ENCODE measurements around the gene EDN3. TPM values are rescaled to one million over a fixed set of nuclear protein-coding genes. Genes with fewer than 3 reads are reported as not detected.

EDN3 gene
- total and polyA plus RNA-seq, 12 donors = 0.07 to 0.33 TPM; not detected in 10

- no peaks in the 10 kb centered on the region for H3K9me3 ChIP-seq
- H3K27ac ChIP-seq = no peak overlapping the region
- ATAC-seq (no peak), DNase-seq (no peak)
- H3K4me1 ChIP-seq = peaks cover 0 to 10% (median 0%) of the 10 kb centered on the region in 9 donors
- H3K36me3 ChIP-seq = no peaks in the 10 kb centered on the region
- peaks cover 0 to 72% (median 52%) of the 10 kb centered on the region in 7 donors for H3K27me3 ChIP-seq
- WGBS, 2 donors = 78 to 83% methylated on average over 2 of the region's 2 CpGs
- intact Hi-C loops (cut with DNase I) = no loop called here
- TF ChIP-seq CTCF (IDR thresholded peaks at IDR 0.05) = no peak
- H3K4me3 ChIP-seq = no peak overlapping the region
Measured at GRCh38 chr20:59258221-59258621, 42.2 kb upstream of the EDN3 start.

- H3K36me3 ChIP-seq = no peaks in the 10 kb centered on the region
- DNase-seq = no peak
- no peak overlapping the region for H3K27ac ChIP-seq
- no peak overlapping the region for H3K4me3 ChIP-seq
- H3K9me3 ChIP-seq = no peaks in the 10 kb centered on the region
- TF ChIP-seq CTCF (IDR thresholded peaks at IDR 0.05) = no peak
- H3K4me1 ChIP-seq = peaks cover 0 to 10% (median 0%) of the 10 kb centered on the region in 9 donors
- intact Hi-C loops (cut with DNase I) = no loop called here
- 68 to 90% methylated on average over 2 of the region's 2 CpGs for WGBS, 2 donors
- no peak for ATAC-seq
- H3K27me3 ChIP-seq = peaks cover 0 to 68% (median 54%) of the 10 kb centered on the region in 7 donors
Measured at GRCh38 chr20:59259946-59260345, 40.5 kb upstream of the EDN3 start.

- intact Hi-C loops (cut with DNase I) = no loop called here
- DNase-seq (no peak), ATAC-seq (no peak)
- Histone ChIP-seq H3K9me3 (no peaks in the 10 kb centered on the region), H3K27me3 (peaks cover 0 to 83% (median 48%) of the 10 kb centered on the region in 7 donors), H3K4me3 (no peak overlapping the region), H3K27ac (no peak overlapping the region), H3K4me1 (no peaks in the 10 kb centered on the region), H3K36me3 (no peaks in the 10 kb centered on the region)
- no peak for TF ChIP-seq CTCF (IDR thresholded peaks at IDR 0.05)
Measured at GRCh38 chr20:59265298-59265697, 35.1 kb upstream of the EDN3 start.

- ATAC-seq = no peak
- no peak for DNase-seq
- Histone ChIP-seq H3K27me3 (peaks cover 0 to 91% (median 52%) of the 10 kb centered on the region in 7 donors), H3K9me3 (no peaks in the 10 kb centered on the region), H3K4me1 (no peaks in the 10 kb centered on the region), H3K27ac (no peak overlapping the region), H3K4me3 (no peak overlapping the region), H3K36me3 (no peaks in the 10 kb centered on the region)
- intact Hi-C loops (cut with DNase I) = no loop called here
- no peak for TF ChIP-seq CTCF (IDR thresholded peaks at IDR 0.05)
- WGBS, 2 donors = 26 to 29% methylated on average over 3 of the region's 3 CpGs
Measured at GRCh38 chr20:59268870-59269269, 31.5 kb upstream of the EDN3 start.

All from heart right ventricle (tissue), 16 donors.